ENCODE data around the gene RFX5. TPM values are rescaled to one million over a fixed set of nuclear protein-coding genes. Genes with fewer than 3 reads are reported as not detected.
"Not testable (repeated sequence)": the region's sequence is repeated elsewhere in the genome, so short reads cannot be mapped to it uniquely, and the experiment has no call there.

Gene RFX5
- total RNA-seq, 1 experiment from 2014 or later: 46.4 TPM

DNA sequence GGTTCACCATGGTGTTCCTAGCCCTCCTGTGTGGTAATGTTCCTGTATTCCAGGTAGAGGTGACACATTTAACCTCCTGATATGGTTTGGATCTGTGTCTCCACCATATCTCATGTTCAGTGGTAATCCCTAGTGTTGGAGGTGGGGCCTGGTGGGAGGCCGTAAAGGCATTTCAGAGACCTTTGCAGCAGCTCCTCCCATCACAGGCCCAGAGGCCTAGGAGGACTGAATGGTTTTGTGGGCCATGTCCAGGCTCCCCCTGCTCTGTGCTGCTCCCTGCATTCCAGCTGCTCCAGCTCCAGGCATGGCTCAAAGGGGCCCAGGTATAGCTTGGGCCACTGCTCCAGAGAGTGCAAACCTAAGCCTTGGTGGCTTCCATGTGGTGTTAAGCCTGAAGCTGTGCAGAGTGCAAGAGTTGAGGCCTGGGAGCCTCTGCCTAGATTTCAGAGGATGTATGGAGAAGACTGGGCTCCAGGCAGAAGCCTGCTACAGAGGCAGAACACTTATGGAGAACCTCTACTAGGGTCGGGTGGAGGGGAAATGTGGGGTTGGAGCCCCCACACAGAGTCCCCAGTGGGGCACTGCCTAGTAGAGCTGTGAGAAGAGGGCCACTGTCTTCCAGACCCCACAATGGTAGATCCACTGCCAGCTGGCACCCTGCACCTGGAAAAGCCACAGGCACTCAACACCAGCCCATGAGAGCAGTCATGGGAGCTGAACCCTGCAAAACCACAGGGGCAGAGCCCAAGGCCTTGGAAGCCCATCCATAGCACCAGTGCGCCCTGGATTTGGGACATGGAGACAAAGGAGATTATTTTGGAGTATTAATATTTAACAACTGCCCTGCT is 15.5 kb upstream of the RFX5 start:
- no peak for DNase-seq (ENCODE audit: low read depth)

DNA sequence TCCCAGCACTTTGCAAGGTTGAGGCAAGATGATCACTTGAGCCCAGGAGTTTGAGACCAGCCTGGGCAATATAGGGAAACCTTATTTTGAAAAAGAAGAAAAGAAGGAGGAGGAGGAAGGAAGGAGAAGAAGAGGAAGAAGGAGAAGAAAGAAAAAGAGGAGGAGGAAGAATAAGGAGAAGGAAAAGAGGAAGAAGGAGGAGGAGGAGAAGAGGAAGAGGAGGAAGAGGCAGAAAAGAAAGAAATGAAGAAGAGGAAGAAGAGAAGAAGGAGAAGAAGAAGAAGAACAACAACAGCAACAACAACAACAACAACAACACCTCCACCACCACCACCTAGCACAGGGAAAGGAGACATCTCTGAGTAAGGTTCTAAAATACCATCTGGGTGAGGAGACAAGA is 14.8 kb upstream of the RFX5 start:
- DNase-seq (ENCODE audit: low read depth): no peak

DNA sequence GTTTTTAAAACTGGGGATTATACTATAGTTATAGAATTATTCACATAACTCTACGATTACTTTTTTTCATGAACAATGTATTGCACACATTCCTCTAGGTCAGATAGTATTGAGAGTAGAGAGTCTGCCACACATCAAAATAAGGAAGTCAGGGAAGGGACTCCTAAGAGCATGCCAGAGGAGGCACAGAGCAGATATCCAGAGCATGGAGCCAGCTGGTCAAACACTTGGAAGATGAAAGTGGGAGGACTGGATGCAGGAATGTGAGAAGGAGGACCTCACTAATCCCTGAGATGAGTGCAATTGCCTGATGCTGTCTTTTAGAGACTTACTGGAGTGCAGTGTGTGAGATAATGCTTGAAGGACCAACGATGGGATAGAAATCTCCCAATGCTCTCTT is 9.6 kb upstream of the RFX5 start:
- DNase-seq (ENCODE audit: low read depth): no peak

DNA sequence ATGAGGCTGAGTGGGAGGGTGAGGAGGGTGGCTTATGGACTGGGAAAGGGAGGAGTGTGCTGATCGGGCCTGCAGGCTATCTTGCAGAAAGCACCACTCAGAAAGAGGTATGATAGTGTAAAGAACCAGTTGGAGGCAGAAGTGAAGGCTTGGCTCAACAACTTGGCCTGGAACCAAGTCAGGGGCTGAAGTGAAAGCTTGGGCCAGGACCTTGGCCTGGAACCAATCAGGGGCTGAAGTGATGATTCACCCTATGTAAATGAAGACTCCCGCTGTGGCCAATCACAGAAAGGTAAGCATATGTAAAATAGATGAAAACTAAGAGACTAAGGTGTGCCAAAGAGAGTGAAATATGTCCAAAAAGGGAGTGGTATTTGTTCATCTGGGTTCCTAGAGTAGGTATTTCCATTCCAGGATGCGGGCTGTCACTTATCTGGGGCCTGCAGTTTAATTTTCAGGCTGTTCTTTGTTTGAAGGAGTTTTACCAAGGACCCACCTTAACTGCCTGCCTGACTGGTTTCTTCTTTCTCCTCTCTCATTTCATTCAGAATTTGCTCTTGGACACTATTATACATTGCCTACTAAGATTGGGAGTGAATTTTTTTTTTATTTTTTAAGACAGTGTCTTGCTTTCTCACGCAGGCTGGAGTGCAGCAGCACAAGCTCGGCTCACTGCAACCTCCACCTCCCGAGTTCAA is 5.1 kb upstream of the RFX5 start:
- peak; percentile 61 for DNase-seq (ENCODE audit: low read depth)

- DNase-seq (ENCODE audit: low read depth): not testable (repeated sequence)
Measured at GRCh38 chr1:151350323-151350722, 3.3 kb upstream of the RFX5 start.

- DNase-seq (ENCODE audit: low read depth): no peak
Measured at GRCh38 chr1:151347523-151348246, 633 bp upstream of the RFX5 start.

- DNase-seq (ENCODE audit: low read depth): no peak
Measured at GRCh38 chr1:151346082-151346768, 827 bp downstream of the RFX5 start.

GRCh38 chr1:151344291-151344690 is 2.8 kb downstream of the RFX5 start:
- no peak for DNase-seq (ENCODE audit: low read depth)

GRCh38 chr1:151343587-151343986 is 3.5 kb downstream of the RFX5 start:
- no peak for DNase-seq (ENCODE audit: low read depth)

DNA sequence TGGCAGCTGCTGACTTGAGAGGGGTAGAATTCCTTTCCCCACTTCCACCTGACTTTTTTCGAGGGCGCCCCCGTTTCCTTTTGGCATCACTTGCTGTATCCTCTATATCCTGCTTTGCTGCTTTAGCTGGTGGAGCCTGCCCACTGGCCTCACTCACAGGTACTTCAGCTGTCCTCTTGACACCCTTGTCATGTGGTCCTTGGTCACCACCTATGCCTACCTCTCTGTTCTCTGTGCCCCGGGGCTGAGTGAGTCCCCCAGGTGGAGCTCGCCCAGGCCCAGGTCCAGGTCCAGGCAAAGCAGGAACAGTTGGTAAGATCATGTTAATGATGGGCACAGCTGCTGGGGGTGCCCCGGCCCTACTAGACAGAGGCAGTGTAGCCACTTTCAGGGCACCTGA is 4.5 kb downstream of the RFX5 start:
- no peak for DNase-seq (ENCODE audit: low read depth)

DNA sequence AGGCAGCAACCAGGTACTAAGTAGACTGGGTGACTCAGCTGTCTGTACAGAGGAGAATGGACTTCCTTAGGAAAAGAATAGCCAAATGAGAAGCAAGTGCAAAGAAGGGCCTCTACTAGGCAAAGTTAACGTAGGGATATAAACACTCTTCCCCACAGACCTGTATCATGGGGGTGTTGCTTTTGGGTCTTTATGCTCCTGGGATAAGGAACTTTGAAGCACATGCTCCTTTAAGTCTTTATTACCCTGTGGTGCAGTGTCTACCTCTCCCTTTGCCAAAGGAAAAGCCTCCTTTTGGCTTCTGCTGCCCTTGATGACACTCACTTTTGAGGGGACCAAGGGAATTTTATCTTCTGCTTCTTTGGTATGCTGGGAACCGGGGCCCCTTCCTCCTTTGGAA is 5.0 kb downstream of the RFX5 start:
- DNase-seq (ENCODE audit: low read depth): no peak

DNA sequence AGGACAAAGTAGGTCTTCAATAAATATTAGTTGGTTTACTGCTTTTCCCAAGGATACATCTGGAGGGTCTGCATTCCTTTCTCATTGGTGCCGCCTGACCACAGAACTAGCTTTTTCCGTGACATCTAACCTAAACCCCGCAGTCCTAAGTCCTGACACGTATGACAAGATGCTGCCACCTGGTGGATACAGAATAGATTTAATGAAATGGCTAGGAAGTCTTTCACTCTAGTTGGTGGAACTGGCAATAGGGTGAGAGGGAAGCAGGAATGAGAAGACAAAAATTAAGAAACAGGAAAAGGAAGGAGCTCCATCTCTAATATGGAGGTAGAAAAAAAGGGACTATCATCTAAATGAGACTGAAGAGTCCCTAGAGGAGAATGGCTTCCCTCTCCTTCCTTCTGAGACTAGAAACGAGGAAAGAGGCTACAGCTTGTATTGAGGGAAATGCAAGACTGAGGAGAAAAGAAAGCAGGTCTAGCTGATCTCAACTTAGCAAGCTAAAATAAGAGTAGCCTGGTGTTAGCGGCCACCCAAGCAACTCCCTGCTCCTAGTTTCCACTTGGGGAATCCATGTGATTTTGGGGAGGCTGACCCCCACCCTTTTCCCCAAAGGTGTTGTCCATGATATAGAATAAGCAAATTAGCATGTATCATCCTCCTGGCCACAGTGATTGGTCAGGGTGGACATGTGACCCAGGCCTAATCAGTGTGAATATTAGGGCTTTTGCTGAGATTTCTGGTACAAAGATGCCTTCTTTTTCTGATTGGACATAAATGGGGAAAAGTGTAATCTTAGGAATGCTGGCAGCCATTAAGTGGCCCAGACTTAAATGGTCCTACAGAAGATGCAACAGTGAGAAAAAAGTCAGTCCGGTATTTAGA is 5.9 kb downstream of the RFX5 start:
- peak; percentile 70 for DNase-seq (ENCODE audit: low read depth)

DNA sequence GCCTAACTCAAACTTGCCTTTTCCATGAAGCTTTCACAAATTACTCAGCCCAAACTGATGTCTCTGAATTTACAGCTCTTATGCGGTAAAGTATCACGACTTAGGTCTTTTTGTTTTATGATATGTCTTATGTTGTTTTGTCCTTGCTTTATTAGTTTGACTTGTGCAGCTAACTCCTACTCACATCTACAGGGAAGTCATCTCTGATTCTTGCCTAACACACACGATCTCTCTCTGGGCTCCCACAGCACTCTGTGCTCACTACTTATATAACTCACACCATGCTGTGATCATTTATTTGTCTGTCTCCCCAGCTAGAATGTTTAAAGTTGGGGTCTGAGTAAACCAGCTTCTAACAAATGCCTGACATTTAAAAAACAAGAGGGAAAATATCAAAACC is 10.5 kb downstream of the RFX5 start:
- DNase-seq (ENCODE audit: low read depth): no peak

DNA sequence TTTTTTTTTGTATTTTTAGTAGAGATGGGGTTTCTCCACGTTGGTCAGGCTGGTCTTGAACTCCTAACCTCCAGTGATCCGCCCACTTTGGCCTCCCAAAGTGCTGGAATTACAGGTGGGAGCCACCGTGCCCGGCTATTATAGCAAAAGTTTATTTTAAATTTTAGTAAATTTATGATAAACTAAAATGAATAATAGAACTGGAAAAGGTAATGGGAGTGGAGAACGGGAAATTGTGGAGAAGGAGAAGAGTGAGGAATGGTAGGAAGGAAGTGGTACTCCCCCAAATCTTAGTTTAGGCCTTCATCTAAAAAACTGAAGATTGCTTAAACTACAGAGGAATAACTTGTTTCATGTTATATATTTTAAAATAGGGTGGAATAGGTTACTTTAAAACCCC is 12.2 kb downstream of the RFX5 start:
- DNase-seq (ENCODE audit: low read depth): no peak

DNA sequence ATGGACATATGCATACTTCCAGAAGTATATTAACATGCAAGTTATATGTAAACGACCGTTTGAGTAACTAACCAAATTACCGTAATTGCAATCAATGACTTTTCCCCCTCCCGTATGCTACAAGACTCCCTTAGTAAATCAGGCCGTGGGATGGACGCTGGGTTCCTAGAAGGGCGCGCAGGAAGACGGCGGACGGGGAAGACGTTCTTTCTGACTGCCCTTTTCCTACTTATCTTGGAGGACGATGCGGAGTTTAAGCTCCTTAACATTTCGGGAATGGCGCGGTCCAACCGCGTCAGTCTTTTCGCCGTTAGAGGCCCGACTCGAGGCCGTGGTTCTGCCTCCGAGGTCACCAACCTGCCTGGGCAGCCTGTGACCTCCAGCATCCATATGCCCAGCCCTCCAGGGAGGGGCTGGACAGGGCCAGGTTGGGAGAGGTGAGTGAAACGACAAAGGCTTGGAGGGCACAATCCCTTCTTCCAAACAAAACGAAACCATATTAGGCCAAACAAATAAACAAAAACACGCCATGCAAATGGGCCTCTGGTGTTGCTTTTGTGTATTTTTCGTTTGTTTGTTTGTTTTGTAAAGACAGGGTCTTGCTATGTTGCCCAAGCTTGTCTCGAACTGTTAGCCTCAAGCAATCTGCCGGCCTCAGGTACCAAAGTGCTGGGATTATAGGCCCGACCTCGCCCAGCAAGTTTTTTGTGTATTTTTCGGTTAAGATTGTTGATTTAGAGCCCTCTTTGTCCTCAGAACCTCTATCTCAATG is 19.0 kb downstream of the RFX5 start:
- DNase-seq (ENCODE audit: low read depth): no peak

DNA sequence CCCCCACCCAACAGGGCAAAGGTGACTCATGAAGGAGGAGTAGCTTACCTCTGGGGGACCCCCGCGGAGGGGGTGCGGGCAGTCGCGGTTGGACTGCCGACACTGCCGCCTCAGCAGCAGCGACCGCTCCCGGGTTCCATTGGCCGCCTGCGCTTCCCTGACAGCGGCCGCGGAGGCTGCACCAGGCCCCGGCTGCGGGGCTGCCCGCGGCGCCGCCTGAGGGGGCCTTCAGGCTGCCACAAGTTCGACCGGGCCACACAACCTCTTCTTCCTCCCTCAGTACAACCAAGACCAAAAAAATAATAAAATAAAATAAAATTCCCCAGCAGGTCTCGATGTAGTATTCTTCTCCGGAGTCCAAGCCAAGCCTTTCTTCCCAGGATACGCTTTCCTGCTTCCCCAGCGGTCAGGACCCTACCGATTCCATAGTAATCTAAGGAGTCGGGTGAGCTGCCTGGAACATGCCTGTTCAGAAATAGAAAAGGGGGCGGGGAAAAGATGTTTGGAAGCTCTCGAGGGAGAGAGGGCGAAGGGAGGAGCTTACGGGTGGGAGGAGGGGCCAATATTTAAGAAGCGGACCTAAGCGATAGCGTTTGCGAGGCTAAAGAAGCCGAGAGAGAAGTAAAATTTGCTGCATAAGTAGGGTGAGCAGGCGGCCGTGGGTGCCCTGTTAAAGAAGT is 19.7 kb downstream of the RFX5 start, which contains the start of gene PI4KB:
PI4KB (minus strand) TSS at position 194 of the 680 bp plus-strand sequence. CDS start 10,935 bp downstream, outside the sequence.
- peak; percentile 96 for DNase-seq (ENCODE audit: low read depth)

DNA sequence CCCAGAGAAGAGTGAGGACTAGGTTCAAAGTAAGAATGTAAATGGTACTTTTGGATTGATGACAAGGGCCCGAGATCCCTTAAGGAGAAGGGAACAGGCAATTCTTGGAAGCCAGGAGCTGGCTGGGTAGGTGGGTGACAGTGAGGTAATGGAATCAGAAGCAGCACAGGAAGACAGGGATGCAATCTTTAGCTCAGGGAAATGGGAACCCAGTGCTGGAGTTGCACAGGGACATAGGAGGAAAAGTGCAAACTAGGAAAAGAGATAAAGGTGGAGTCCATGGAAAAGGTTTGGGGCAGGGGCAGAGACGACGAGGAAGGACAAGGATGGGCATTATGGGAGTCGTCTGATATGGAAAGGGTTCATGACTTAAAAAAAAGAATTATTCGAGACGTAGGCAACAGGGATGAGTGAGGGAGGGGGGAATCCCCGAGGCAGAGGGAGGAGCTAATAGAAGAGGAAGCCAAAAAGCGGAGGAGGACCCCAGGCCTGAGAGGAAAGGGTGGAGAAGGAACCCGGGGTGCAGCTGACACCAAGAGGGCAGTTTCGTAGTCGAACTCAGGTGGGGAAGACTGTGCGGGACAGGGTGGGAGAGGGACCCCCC is 20.3 kb downstream of the RFX5 start:
- peak; percentile 13 for DNase-seq (ENCODE audit: low read depth)

DNA sequence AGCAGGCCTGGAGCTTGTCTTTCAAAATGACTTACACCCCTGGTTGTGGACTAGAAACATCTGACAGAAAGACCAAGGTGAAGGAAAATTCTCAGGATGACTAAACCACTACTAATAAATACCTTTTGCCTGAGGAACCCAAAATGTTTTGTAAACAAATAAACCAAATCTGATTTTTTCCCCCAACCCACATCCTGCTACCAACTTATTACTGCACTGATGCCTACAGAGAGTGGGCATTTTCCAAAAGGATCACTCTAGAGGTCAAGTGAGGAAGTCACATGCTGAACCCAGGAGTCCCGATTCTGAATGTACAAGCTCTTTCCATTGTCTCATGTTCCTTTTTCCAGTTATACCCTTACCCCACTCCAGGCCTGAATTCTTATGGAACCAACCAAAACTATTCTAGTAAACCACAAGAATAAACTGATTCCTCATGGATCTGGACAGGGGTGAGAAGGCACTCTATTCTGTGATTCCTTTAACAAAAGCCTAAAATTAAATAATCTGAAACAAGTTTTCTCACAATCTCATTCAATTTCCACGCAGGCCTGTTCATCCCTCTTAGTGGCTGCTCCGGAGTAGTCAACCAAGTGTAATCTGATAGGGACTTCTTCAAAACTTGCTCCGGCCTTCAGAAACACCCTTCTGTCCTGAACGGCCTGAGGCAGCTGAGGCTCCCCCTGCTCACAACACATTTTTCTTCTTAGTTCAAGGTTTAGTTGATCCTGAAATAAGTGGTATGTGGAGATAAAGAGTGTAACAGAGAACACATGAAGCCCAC is 21.2 kb downstream of the RFX5 start:
- peak; percentile 25 for DNase-seq (ENCODE audit: low read depth)

Measured in HT1080 (cell line).